ENCODE measurements around the gene DOC2A. TPM values are rescaled to one million over a fixed set of nuclear protein-coding genes. Genes with fewer than 3 reads are reported as not detected.
A peak's percentile ranks its signal among the peaks of the same experiment; 100 is the strongest.

The DOC2A gene
- total RNA-seq, 1 donor from 2014 or later: 0.52 TPM

- peaks cover 0 to 10% (median 6%) of the 10 kb centered on the region in 3 donors for H3K36me3 ChIP-seq (ENCODE audit: control insufficient read depth in 3 of 3, insufficient read depth in 3 of 3, low read length in 3 of 3)
- H3K4me1 ChIP-seq (ENCODE audit: control insufficient read depth in 3 of 3, insufficient read depth in 3 of 3, low read length in 3 of 3): peaks cover 5 to 9% (median 7%) of the 10 kb centered on the region in 3 donors
- H3K9ac ChIP-seq (ENCODE audit: low read depth in 1 of 3, low read length in 3 of 3): no peak overlapping the region
- peaks cover 28 to 38% (median 33%) of the 10 kb centered on the region in 3 donors for H3K27me3 ChIP-seq (ENCODE audit: control insufficient read depth in 3 of 3, insufficient read depth in 3 of 3, low read length in 3 of 3)
- H3K9me3 ChIP-seq (ENCODE audit: control insufficient read depth in 3 of 3, low read length in 3 of 3): no peaks in the 10 kb centered on the region
- no peak overlapping the region for H3K27ac ChIP-seq (ENCODE audit: low read depth, low read length)
- no peak overlapping the region for H3K4me3 ChIP-seq (ENCODE audit: low read length in 3 of 3)
Measured at GRCh38 chr16:30006659-30007377, 4.0 kb downstream of the DOC2A start.

- Histone ChIP-seq H3K27me3 (ENCODE audit: control insufficient read depth in 3 of 3, insufficient read depth in 3 of 3, low read length in 3 of 3) (peaks cover 23 to 33% (median 30%) of the 10 kb centered on the region in 3 donors), H3K4me3 (ENCODE audit: low read length in 3 of 3) (no peak overlapping the region), H3K36me3 (ENCODE audit: control insufficient read depth in 3 of 3, insufficient read depth in 3 of 3, low read length in 3 of 3) (peaks cover 0 to 10% (median 9%) of the 10 kb centered on the region in 3 donors), H3K27ac (ENCODE audit: low read depth, low read length) (no peak overlapping the region), H3K9ac (ENCODE audit: low read depth in 1 of 3, low read length in 3 of 3) (no peak overlapping the region), H3K9me3 (ENCODE audit: control insufficient read depth in 3 of 3, low read length in 3 of 3) (no peaks in the 10 kb centered on the region), H3K4me1 (ENCODE audit: control insufficient read depth in 3 of 3, insufficient read depth in 3 of 3, low read length in 3 of 3) (peaks cover 5 to 9% (median 6%) of the 10 kb centered on the region in 3 donors)
Measured at GRCh38 chr16:30006095-30006473, 4.7 kb downstream of the DOC2A start.

GRCh38 chr16:30005341-30006094, 5.3 kb downstream of the DOC2A start:
- no peak overlapping the region for H3K9ac ChIP-seq (ENCODE audit: low read depth in 1 of 3, low read length in 3 of 3)
- no peak overlapping the region for H3K27ac ChIP-seq (ENCODE audit: low read depth, low read length)
- H3K27me3 ChIP-seq (ENCODE audit: control insufficient read depth in 3 of 3, insufficient read depth in 3 of 3, low read length in 3 of 3): peaks cover 19 to 30% (median 29%) of the 10 kb centered on the region in 3 donors
- no peaks in the 10 kb centered on the region for H3K9me3 ChIP-seq (ENCODE audit: control insufficient read depth in 3 of 3, low read length in 3 of 3)
- peak overlapping the region in 1 of 3 donors; percentile 45 for H3K4me3 ChIP-seq (ENCODE audit: low read length in 3 of 3)
- peaks cover 4 to 6% (median 5%) of the 10 kb centered on the region in 3 donors for H3K4me1 ChIP-seq (ENCODE audit: control insufficient read depth in 3 of 3, insufficient read depth in 3 of 3, low read length in 3 of 3)
- peaks cover 0 to 11% (median 11%) of the 10 kb centered on the region in 3 donors for H3K36me3 ChIP-seq (ENCODE audit: control insufficient read depth in 3 of 3, insufficient read depth in 3 of 3, low read length in 3 of 3)

DNA sequence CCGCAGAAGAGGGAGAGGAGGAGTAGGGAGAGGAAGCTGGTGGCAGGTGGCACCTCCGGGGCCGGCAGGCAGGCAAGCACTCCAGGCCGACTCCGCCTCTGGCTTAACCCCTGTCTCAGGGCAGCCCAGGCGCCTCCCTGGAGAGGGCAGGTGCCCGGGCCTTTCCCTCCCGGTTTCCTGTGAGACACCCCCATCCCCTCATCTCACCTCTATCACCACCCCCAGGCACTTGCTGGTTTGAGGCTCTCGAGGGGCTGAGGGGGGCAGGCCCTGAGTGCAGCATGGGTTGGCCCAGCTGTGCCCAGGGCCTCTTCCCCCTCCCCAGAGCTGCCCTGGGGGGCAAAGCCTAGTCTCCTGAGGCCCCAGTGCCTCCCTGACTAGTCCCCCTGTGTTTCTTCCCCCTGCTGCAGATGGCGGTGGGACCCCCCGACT, 6.0 kb downstream of the DOC2A start:
- Histone ChIP-seq H3K9me3 (ENCODE audit: control insufficient read depth in 3 of 3, low read length in 3 of 3) (no peaks in the 10 kb centered on the region), H3K36me3 (ENCODE audit: control insufficient read depth in 3 of 3, insufficient read depth in 3 of 3, low read length in 3 of 3) (peaks cover 2 to 15% (median 14%) of the 10 kb centered on the region in 3 donors), H3K27ac (ENCODE audit: low read depth, low read length) (no peak overlapping the region), H3K4me3 (ENCODE audit: low read length in 3 of 3) (no peak overlapping the region), H3K27me3 (ENCODE audit: control insufficient read depth in 3 of 3, insufficient read depth in 3 of 3, low read length in 3 of 3) (peaks cover 12 to 23% (median 22%) of the 10 kb centered on the region in 3 donors), H3K9ac (ENCODE audit: low read depth in 1 of 3, low read length in 3 of 3) (no peak overlapping the region), H3K4me1 (ENCODE audit: control insufficient read depth in 3 of 3, insufficient read depth in 3 of 3, low read length in 3 of 3) (peaks cover 0 to 5% (median 2%) of the 10 kb centered on the region in 3 donors)

GRCh38 chr16:30004424-30004776, 6.4 kb downstream of the DOC2A start:
- Histone ChIP-seq H3K4me1 (ENCODE audit: control insufficient read depth in 3 of 3, insufficient read depth in 3 of 3, low read length in 3 of 3) (peaks cover 0 to 5% (median 2%) of the 10 kb centered on the region in 3 donors), H3K9ac (ENCODE audit: low read depth in 1 of 3, low read length in 3 of 3) (no peak overlapping the region), H3K27me3 (ENCODE audit: control insufficient read depth in 3 of 3, insufficient read depth in 3 of 3, low read length in 3 of 3) (peaks cover 9 to 19% (median 18%) of the 10 kb centered on the region in 3 donors), H3K9me3 (ENCODE audit: control insufficient read depth in 3 of 3, low read length in 3 of 3) (no peaks in the 10 kb centered on the region), H3K27ac (ENCODE audit: low read depth, low read length) (no peak overlapping the region), H3K4me3 (ENCODE audit: low read length in 3 of 3) (no peak overlapping the region), H3K36me3 (ENCODE audit: control insufficient read depth in 3 of 3, insufficient read depth in 3 of 3, low read length in 3 of 3) (peaks cover 5 to 19% (median 17%) of the 10 kb centered on the region in 3 donors)

- Histone ChIP-seq H3K27ac (ENCODE audit: low read depth, low read length) (no peak overlapping the region), H3K27me3 (ENCODE audit: control insufficient read depth in 3 of 3, insufficient read depth in 3 of 3, low read length in 3 of 3) (peaks cover 3 to 13% (median 13%) of the 10 kb centered on the region in 3 donors), H3K9me3 (ENCODE audit: control insufficient read depth in 3 of 3, low read length in 3 of 3) (no peaks in the 10 kb centered on the region), H3K36me3 (ENCODE audit: control insufficient read depth in 3 of 3, insufficient read depth in 3 of 3, low read length in 3 of 3) (peaks cover 5 to 22% (median 17%) of the 10 kb centered on the region in 3 donors), H3K4me3 (ENCODE audit: low read length in 3 of 3) (no peak overlapping the region), H3K4me1 (ENCODE audit: control insufficient read depth in 3 of 3, insufficient read depth in 3 of 3, low read length in 3 of 3) (peaks cover 0 to 5% (median 2%) of the 10 kb centered on the region in 3 donors), H3K9ac (ENCODE audit: low read depth in 1 of 3, low read length in 3 of 3) (no peak overlapping the region)
Measured at GRCh38 chr16:30003670-30004423, 7.0 kb downstream of the DOC2A start.

GRCh38 chr16:30002614-30003346, 8.0 kb downstream of the DOC2A start:
- Histone ChIP-seq H3K9ac (ENCODE audit: low read depth in 1 of 3, low read length in 3 of 3) (no peak overlapping the region), H3K4me1 (ENCODE audit: control insufficient read depth in 3 of 3, insufficient read depth in 3 of 3, low read length in 3 of 3) (peaks cover 0 to 5% (median 2%) of the 10 kb centered on the region in 3 donors), H3K4me3 (ENCODE audit: low read length in 3 of 3) (no peak overlapping the region), H3K27me3 (ENCODE audit: control insufficient read depth in 3 of 3, insufficient read depth in 3 of 3, low read length in 3 of 3) (peaks cover 0 to 5% (median 4%) of the 10 kb centered on the region in 3 donors), H3K9me3 (ENCODE audit: control insufficient read depth in 3 of 3, low read length in 3 of 3) (no peaks in the 10 kb centered on the region), H3K27ac (ENCODE audit: low read depth, low read length) (no peak overlapping the region), H3K36me3 (ENCODE audit: control insufficient read depth in 3 of 3, insufficient read depth in 3 of 3, low read length in 3 of 3) (peaks cover 7 to 23% (median 17%) of the 10 kb centered on the region in 3 donors)

DNA sequence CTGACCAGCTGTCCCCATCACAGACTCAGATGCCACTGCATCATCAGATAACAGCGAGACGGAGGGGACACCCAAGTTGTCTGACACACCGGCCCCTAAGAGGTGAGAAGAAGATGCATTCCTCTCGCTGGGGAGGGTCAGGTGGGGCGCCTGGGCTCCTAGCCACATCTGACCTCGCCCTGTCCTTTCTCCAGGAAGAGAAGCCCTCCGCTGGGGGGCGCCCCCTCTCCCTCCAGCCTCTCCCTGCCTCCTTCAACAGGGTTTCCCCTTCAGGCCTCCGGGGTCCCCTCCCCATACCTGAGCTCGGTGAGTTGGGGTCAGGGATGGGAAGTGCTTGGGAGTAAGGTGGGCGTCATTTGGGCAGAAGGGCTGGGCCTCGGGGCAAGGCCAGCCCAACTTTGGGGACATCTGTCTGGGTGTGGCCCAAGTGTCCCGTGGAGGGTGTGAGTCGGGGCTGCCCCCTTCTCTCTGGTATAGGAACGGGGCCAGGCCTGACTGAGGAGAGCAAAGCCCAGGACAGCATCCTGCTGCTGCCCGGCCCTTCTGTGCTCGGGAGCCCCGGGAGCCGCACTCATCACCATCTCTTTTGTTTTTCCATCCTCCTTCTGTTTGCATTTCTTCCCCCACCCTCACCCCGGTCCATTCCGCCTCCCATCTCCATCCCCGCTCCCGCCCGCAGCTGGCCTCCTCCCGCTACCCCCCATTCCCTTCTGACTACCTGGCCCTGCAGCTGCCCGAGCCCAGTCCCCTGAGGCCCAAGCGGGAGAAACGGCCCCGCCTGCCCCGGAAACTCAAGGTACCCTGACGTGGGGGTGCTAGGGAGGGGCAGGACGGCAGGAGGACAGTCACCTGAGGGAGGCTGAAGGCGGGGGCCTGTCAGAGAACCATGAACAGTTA, 9.8 kb downstream of the DOC2A start:
- peaks cover 10 to 25% (median 15%) of the 10 kb centered on the region in 3 donors for H3K36me3 ChIP-seq (ENCODE audit: control insufficient read depth in 3 of 3, insufficient read depth in 3 of 3, low read length in 3 of 3)
- H3K9ac ChIP-seq (ENCODE audit: low read depth in 1 of 3, low read length in 3 of 3): no peak overlapping the region
- no peak overlapping the region for H3K27ac ChIP-seq (ENCODE audit: low read depth, low read length)
- H3K4me3 ChIP-seq (ENCODE audit: low read length in 3 of 3): no peak overlapping the region
- no peaks in the 10 kb centered on the region for H3K9me3 ChIP-seq (ENCODE audit: control insufficient read depth in 3 of 3, low read length in 3 of 3)
- no peaks in the 10 kb centered on the region for H3K27me3 ChIP-seq (ENCODE audit: control insufficient read depth in 3 of 3, insufficient read depth in 3 of 3, low read length in 3 of 3)
- H3K4me1 ChIP-seq (ENCODE audit: control insufficient read depth in 3 of 3, insufficient read depth in 3 of 3, low read length in 3 of 3): peaks cover 9 to 12% (median 10%) of the 10 kb centered on the region in 3 donors

Data from skeletal muscle tissue (tissue), 4 donors.